HepG2 (cell line): ENCODE results near the gene OSBPL5. TPM values are rescaled to one million over a fixed set of nuclear protein-coding genes. Genes with fewer than 3 reads are reported as not detected.
A peak's percentile ranks its signal among the peaks of the same experiment; 100 is the strongest.

ENCODE experiments used
- CEBPG ChIP-seq: IDR thresholded peaks from 2 replicates; pipeline ENCODE4 v1.6.1; 2016
- DPF2 ChIP-seq: sonication (generic); formaldehyde crosslinking; IDR thresholded peaks from 2 replicates; pipeline ENCODE4 v1.4.0; 2020; ENCODE audit warnings: mild to moderate bottlenecking, low read depth, missing genetic modification reagents, borderline replicate concordance
- NCOA1 ChIP-seq: sonication (generic); formaldehyde crosslinking; IDR thresholded peaks from 2 replicates; pipeline ENCODE4 v1.9.0; 2021; ENCODE audit warnings: missing genetic modification reagents
- THYN1 ChIP-seq: sonication (generic); formaldehyde crosslinking; IDR thresholded peaks from 2 replicates; pipeline ENCODE4 v1.8.1; 2023; ENCODE audit warnings: low read depth, mild to moderate bottlenecking, moderate library complexity, missing genetic modification reagents, borderline replicate concordance
- YEATS4 ChIP-seq: sonication (generic); formaldehyde crosslinking; IDR thresholded peaks from 2 replicates; pipeline ENCODE4 v1.4.0; 2020; ENCODE audit warnings: missing genetic modification reagents, borderline replicate concordance
- ZNF260 ChIP-seq: sonication (generic); formaldehyde crosslinking; IDR thresholded peaks from 2 replicates; pipeline ENCODE4 v1.4.0; 2020; ENCODE audit warnings: missing genetic modification reagents, low read depth, mild to moderate bottlenecking, borderline replicate concordance
- polyA plus RNA-seq, 8 experiments: library from polyadenylated mRNA; depleted of rRNA in 3 of 8; stranded (reverse) in 7 of 8; unstranded in 1 of 8; fragments of >200 nt; fragmentation: Illumina TruSeq in 4 of 8; extraction: Trizol in 4 of 8; gene quantifications; 2 replicates each; pipeline versions ENCODE4 v1.2.1 to v1.2.3, GENCODE V29; 2011 to 2016; ENCODE audit warnings: low read depth in 4 of 8, missing spikeins in 1 of 8, mixed read lengths in 1 of 8; ENCODE audit not compliant: insufficient read depth in 1 of 8
- total RNA-seq, 5 experiments: library from RNA; depleted of rRNA; stranded (reverse); fragments of >200 nt; fragmentation: Illumina TruSeq; extraction: Trizol; gene quantifications; 2 replicates each; pipeline ENCODE4 v1.2.3, GENCODE V29; 2016; ENCODE audit warnings: low read depth in 1 of 5
- TF ChIP-seq, protein P1 (sequence below): sonication (generic); formaldehyde crosslinking; IDR thresholded peaks from 2 replicates; pipeline ENCODE4 v1.5.1; 2020; ENCODE audit warnings: mild to moderate bottlenecking, missing genetic modification reagents, borderline replicate concordance
- TF ChIP-seq, protein P2 (sequence below): fragments of 450-650 bp; IDR thresholded peaks from 2 replicates; pipeline ENCODE4 v1.6.1; 2017
- TF ChIP-seq, protein P3 (sequence below), 2 experiments: sonication (generic) in 1 of 2; formaldehyde crosslinking in 1 of 2; IDR thresholded peaks; 2 replicates each; pipeline versions ENCODE4 v1.4.0 to v1.6.1; 2016 to 2020; ENCODE audit warnings: borderline replicate concordance in 1 of 2, low read depth in 1 of 2, mild to moderate bottlenecking in 1 of 2, missing genetic modification reagents in 1 of 2
- TF ChIP-seq, protein P4 (sequence below): sonication (generic); formaldehyde crosslinking; IDR thresholded peaks from 2 replicates; pipeline ENCODE4 v1.4.0; 2020; ENCODE audit warnings: mild to moderate bottlenecking, missing genetic modification reagents
- TF ChIP-seq, protein P5 (sequence below): IDR thresholded peaks from 2 replicates; pipeline ENCODE4 v1.6.1; 2018; ENCODE audit warnings: missing genetic modification reagents, mild to moderate bottlenecking, missing compliant biosample characterization

The OSBPL5 gene
- total and polyA plus RNA-seq, 2 of the 13 experiments (the other 11 are each of a cell fraction or from before 2014, with no cell fraction given), result not detected

DNA sequence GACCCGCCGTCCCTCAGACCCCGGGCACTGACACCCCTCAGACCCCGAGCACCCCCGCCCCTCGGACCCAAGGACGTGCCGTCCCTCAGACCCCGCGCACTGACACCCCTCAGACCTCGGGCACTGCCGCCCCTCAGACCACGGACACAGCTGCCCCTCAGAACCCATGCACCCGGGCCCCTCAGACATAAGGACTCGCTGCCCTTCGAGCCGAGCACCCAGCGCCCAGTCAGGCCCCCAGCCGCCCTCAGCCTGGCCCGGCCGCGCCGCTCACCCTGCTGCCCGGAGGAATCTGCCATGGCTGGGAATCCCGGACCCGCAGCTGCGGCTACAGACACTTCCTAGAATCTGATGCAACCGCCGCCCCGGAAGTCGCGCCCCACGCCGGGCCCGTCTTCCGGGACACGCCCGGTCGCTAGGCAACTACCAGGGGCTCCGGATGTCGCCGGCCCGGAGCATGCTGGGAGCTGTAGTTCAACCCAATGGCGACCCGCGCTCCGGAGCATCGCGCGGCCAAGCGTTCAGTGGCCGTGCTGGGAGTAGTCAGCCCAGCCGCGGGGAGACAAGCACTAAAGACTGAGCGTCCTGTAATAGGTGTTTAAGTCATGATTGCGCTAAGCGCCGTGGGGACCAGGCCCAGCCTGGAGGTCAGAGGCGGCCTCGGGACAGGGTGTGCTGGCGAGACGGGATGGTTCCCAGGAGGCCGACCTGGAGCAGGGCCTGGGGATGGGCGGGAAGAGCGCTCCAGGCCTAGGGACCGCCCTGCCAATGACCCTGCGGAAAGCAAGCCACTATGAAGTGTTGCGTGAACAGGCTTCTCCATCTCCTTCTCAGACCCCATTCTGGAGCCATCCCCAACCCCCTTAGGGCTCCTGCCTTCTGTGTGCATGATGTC lies 107.8 kb downstream of the OSBPL5 start, which contains the start of gene CARS1 (continued):
- TF ChIP-seq, protein P1, sequence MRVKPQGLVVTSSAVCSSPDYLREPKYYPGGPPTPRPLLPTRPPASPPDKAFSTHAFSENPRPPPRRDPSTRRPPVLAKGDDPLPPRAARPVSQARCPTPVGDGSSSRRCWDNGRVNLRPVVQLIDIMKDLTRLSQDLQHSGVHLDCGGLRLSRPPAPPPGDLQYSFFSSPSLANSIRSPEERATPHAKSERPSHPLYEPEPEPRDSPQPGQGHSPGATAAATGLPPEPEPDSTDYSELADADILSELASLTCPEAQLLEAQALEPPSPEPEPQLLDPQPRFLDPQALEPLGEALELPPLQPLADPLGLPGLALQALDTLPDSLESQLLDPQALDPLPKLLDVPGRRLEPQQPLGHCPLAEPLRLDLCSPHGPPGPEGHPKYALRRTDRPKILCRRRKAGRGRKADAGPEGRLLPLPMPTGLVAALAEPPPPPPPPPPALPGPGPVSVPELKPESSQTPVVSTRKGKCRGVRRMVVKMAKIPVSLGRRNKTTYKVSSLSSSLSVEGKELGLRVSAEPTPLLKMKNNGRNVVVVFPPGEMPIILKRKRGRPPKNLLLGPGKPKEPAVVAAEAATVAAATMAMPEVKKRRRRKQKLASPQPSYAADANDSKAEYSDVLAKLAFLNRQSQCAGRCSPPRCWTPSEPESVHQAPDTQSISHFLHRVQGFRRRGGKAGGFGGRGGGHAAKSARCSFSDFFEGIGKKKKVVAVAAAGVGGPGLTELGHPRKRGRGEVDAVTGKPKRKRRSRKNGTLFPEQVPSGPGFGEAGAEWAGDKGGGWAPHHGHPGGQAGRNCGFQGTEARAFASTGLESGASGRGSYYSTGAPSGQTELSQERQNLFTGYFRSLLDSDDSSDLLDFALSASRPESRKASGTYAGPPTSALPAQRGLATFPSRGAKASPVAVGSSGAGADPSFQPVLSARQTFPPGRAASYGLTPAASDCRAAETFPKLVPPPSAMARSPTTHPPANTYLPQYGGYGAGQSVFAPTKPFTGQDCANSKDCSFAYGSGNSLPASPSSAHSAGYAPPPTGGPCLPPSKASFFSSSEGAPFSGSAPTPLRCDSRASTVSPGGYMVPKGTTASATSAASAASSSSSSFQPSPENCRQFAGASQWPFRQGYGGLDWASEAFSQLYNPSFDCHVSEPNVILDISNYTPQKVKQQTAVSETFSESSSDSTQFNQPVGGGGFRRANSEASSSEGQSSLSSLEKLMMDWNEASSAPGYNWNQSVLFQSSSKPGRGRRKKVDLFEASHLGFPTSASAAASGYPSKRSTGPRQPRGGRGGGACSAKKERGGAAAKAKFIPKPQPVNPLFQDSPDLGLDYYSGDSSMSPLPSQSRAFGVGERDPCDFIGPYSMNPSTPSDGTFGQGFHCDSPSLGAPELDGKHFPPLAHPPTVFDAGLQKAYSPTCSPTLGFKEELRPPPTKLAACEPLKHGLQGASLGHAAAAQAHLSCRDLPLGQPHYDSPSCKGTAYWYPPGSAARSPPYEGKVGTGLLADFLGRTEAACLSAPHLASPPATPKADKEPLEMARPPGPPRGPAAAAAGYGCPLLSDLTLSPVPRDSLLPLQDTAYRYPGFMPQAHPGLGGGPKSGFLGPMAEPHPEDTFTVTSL (CRISPR knock-in tag), result no peak
- TF ChIP-seq THYN1 (CRISPR knock-in tag) (no peak), YEATS4 (CRISPR knock-in tag) (peak; percentile 91), CEBPG (CRISPR knock-in tag) (peak; percentile 99), DPF2 (no peak), ZNF260 (CRISPR knock-in tag) (no peak), NCOA1 (CRISPR knock-in tag) (peak; percentile 48; the same call in 1 of the 2 replicates)
- TF ChIP-seq, protein P2, sequence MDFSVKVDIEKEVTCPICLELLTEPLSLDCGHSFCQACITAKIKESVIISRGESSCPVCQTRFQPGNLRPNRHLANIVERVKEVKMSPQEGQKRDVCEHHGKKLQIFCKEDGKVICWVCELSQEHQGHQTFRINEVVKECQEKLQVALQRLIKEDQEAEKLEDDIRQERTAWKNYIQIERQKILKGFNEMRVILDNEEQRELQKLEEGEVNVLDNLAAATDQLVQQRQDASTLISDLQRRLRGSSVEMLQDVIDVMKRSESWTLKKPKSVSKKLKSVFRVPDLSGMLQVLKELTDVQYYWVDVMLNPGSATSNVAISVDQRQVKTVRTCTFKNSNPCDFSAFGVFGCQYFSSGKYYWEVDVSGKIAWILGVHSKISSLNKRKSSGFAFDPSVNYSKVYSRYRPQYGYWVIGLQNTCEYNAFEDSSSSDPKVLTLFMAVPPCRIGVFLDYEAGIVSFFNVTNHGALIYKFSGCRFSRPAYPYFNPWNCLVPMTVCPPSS, result no peak
- TF ChIP-seq, protein P3, sequence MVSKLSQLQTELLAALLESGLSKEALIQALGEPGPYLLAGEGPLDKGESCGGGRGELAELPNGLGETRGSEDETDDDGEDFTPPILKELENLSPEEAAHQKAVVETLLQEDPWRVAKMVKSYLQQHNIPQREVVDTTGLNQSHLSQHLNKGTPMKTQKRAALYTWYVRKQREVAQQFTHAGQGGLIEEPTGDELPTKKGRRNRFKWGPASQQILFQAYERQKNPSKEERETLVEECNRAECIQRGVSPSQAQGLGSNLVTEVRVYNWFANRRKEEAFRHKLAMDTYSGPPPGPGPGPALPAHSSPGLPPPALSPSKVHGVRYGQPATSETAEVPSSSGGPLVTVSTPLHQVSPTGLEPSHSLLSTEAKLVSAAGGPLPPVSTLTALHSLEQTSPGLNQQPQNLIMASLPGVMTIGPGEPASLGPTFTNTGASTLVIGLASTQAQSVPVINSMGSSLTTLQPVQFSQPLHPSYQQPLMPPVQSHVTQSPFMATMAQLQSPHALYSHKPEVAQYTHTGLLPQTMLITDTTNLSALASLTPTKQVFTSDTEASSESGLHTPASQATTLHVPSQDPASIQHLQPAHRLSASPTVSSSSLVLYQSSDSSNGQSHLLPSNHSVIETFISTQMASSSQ (IDR thresholded peaks at IDR 0.05; ENCODE audit: low read depth), result no peak
- TF ChIP-seq, protein P3 (CRISPR knock-in tag; IDR thresholded peaks at IDR 0.05; ENCODE audit: borderline replicate concordance), result peak; percentile 56; the same call in 1 of the 2 replicates
- TF ChIP-seq, protein P4, sequence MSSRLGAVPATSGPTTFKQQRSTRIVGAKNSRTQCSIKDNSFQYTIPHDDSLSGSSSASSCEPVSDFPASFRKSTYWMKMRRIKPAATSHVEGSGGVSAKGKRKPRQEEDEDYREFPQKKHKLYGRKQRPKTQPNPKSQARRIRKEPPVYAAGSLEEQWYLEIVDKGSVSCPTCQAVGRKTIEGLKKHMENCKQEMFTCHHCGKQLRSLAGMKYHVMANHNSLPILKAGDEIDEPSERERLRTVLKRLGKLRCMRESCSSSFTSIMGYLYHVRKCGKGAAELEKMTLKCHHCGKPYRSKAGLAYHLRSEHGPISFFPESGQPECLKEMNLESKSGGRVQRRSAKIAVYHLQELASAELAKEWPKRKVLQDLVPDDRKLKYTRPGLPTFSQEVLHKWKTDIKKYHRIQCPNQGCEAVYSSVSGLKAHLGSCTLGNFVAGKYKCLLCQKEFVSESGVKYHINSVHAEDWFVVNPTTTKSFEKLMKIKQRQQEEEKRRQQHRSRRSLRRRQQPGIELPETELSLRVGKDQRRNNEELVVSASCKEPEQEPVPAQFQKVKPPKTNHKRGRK (CRISPR knock-in tag), result no peak
- TF ChIP-seq, protein P5, sequence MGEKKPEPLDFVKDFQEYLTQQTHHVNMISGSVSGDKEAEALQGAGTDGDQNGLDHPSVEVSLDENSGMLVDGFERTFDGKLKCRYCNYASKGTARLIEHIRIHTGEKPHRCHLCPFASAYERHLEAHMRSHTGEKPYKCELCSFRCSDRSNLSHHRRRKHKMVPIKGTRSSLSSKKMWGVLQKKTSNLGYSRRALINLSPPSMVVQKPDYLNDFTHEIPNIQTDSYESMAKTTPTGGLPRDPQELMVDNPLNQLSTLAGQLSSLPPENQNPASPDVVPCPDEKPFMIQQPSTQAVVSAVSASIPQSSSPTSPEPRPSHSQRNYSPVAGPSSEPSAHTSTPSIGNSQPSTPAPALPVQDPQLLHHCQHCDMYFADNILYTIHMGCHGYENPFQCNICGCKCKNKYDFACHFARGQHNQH, result peak; percentile 78
